Spinal cord (tissue), 10 donors: Measurements from ENCODE around the gene CDHR3. TPM values are rescaled to one million over a fixed set of nuclear protein-coding genes. Genes with fewer than 3 reads are reported as not detected.
"Not testable (repeated sequence)": the region's sequence is repeated elsewhere in the genome, so short reads cannot be mapped to it uniquely, and the experiment has no call there.

ENCODE experiments used
- DNase-seq, 6 donors: peaks; one replicate each; pipeline versions ENCODE4 v3.0.0 to v3.0.0-alpha.2; 2013 to 2015; ENCODE audit warnings: low spot score in 6 of 6, low read depth in 4 of 6
- H3K27ac ChIP-seq: one replicate; pipeline ENCODE4 v1.5.1; 2013; ENCODE audit warnings: low read depth, low read length, control low read depth
- H3K27me3 ChIP-seq: one replicate; pipeline ENCODE4 v1.6.1; 2013; ENCODE audit warnings: low read length; ENCODE audit not compliant: control insufficient read depth, insufficient read depth
- H3K36me3 ChIP-seq: one replicate; pipeline ENCODE4 v1.6.1; 2013; ENCODE audit warnings: low read length; ENCODE audit not compliant: control insufficient read depth, insufficient read depth
- H3K4me1 ChIP-seq: one replicate; pipeline ENCODE4 v1.6.1; 2013; ENCODE audit warnings: low read length; ENCODE audit not compliant: control insufficient read depth, insufficient read depth
- H3K4me3 ChIP-seq: one replicate; pipeline ENCODE4 v1.5.1; 2013; ENCODE audit warnings: low read depth, low read length, control low read depth
- H3K9me3 ChIP-seq: one replicate; pipeline ENCODE4 v1.6.1; 2013; ENCODE audit warnings: low read length; ENCODE audit not compliant: control insufficient read depth, insufficient read depth
- WGBS: methylation state at CpG from one replicate; pipeline ENCODE4 v1.1.5; 2013; ENCODE audit warnings: missing lambda C conversion rate; ENCODE audit not compliant: insufficient coverage; 5-methylcytosine and 5-hydroxymethylcytosine counted together
- polyA plus RNA-seq, 2 donors: library from polyadenylated mRNA; unstranded; fragments of 120-200 nt; gene quantifications; one replicate each; pipeline ENCODE4 v1.2.1, GENCODE V29; 2013; ENCODE audit not compliant: insufficient read length in 2 of 2
- total RNA-seq, 2 donors: library from RNA; depleted of rRNA in 1 of 2; stranded (reverse); fragments of 120-200 nt in 1 of 2; fragments of >200 nt in 1 of 2; gene quantifications; one replicate each; pipeline versions ENCODE4 v1.2.3 to v1.2.4, GENCODE V29; 2013 to 2014
- donor health status: healthy.

Gene CDHR3
- total and polyA plus RNA-seq, 4 donors, result 9.0 to 27.3 (median 18.0) TPM

DNA sequence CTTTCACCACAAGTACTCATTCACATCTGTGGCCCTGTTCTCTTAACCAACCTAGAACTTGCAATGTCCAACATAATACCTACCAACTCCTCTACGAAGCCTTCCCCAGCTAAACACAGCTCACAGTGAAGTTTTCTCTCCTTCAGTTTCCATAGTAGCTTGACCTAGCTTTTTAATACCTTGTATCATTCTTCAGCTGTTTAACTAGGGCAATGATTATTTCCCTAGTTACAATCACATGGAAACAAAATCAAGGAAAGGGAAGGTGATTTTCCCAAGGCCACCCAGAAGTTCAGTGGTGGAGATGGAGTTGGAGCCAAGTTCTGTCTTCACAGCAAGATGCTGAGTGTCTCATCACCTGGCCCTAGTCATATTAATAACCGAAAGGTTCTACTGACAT, 16.3 kb downstream of the CDHR3 start:
- WGBS, result 85% methylated on average over 1 of the region's 2 CpGs
- DNase-seq, result no peak

DNA sequence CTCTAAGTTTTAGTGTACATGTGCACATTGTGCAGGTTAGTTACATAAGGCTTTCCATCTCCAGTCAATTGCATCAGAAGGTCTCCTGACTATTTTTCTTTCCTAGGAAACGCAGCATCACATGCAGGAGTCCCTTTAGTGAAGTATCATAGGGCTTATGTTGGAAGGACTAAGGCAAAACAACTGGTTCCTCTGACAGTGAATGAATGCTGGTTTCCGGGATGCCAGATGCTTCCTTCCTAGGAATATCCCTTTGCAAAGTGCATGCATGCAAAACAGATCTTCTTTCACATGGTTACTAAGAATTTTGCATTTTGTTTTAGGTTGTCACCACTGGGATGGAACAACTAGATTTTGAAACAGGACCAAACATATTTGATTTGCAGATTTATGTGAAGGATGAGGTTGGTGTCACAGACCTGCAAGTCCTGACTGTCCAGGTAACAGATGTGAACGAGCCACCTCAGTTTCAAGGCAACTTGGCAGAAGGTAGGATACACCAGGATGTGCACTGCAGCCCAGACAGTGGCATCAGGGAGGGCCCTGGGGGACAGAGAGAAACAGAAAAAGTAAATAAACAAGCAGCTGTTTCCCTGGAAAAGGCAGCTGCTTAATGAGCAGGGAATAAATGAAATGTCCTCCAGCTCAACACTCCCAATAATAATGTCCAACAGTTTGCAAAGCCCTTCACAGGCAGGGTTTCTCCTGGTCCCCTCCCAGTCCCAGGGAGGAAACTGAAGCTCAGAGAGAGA, 17.8 kb downstream of the CDHR3 start:
- no peaks in the 10 kb centered on the region for H3K9me3 ChIP-seq
- DNase-seq, result peak in 1 of 6 donors; percentile 73
- no peak overlapping the region for H3K27ac ChIP-seq
- H3K27me3 ChIP-seq, result no peaks in the 10 kb centered on the region
- H3K4me1 ChIP-seq, result no peaks in the 10 kb centered on the region
- WGBS, result 52% methylated on average over 2 of the region's 3 CpGs
- no peak overlapping the region for H3K4me3 ChIP-seq
- H3K36me3 ChIP-seq, result no peaks in the 10 kb centered on the region

More for the DNA sequence above, 16.3 kb downstream of the CDHR3 start:
- Histone ChIP-seq H3K9me3 (no peaks in the 10 kb centered on the region), H3K36me3 (no peaks in the 10 kb centered on the region), H3K4me1 (no peaks in the 10 kb centered on the region), H3K27ac (no peak overlapping the region), H3K27me3 (no peaks in the 10 kb centered on the region), H3K4me3 (no peak overlapping the region)

DNA sequence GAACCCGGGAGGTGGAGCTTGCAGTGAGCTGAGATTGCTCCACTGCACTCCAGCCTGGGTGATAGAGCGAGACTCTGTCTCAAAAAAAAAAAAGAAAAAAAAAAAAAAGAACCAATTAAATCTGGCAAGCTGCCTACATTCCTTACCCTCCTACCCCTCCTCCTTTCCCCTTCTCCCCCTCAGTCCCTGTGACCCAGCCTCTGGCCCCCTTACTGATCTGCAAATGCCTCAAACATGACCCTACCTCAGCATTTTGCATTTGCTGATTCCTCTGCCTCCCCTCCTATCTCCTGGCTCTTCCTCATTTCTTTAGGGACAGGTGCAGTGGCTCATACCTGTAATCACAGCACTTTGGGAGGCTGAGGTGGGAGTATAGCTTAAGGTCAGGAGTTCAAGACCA, 19.3 kb downstream of the CDHR3 start:
- Histone ChIP-seq H3K4me1 (no peaks in the 10 kb centered on the region), H3K36me3 (no peaks in the 10 kb centered on the region), H3K27me3 (no peaks in the 10 kb centered on the region), H3K4me3 (no peak overlapping the region), H3K27ac (no peak overlapping the region), H3K9me3 (no peaks in the 10 kb centered on the region)
- WGBS, result no CpG with 5 or more reads among the region's 2 CpGs
- no peak for DNase-seq

DNA sequence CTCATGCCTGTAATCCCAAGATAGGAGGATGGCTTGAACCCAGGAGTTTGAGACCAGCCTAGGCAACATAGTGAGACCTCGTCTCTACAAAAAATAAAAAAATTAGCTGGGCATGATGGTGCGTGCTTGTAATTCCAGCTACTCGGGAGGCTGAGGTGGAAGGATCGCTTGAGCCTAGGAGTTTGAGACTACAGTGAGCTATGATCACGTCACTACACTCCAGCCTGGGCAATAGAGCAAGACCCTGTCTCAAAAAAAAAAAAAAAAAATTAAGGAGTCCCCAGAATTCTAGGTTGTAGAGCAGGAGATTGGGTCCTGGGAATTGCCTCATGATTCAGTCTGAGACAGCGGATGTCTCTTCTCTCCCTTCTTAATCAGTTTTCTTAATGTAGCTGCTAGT, 21.7 kb downstream of the CDHR3 start:
- H3K36me3 ChIP-seq, DNase-seq, H3K27me3 ChIP-seq, H3K4me3 ChIP-seq, H3K4me1 ChIP-seq, H3K9me3 ChIP-seq, H3K27ac ChIP-seq: not testable (repeated sequence)
- no CpG with 5 or more reads among the region's 6 CpGs for WGBS

DNA sequence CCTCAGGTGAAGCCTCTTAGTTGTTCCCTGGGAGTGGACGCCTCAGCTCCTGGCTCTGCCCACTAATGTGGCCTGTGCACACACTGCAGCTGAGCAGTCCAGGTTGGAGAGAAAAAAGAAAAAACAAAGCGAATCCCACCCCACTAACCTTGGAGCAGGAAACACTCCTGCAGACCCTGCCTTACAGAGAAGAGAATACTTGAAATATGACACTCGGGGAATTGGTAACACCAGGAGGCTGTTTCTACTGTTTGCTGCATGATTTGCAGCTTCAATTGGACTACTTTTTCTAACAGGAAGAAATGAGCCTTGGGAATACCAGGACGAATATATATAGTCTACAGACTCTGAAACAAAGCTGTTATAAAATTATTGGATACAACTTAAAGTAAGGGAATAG, 22.2 kb downstream of the CDHR3 start:
- Histone ChIP-seq H3K27ac (no peak overlapping the region), H3K4me3 (no peak overlapping the region), H3K36me3 (no peaks in the 10 kb centered on the region), H3K9me3 (no peaks in the 10 kb centered on the region), H3K4me1 (peaks cover 5% of the 10 kb centered on the region), H3K27me3 (no peaks in the 10 kb centered on the region)
- peak in 2 of 6 donors; percentile 11 to 61 for DNase-seq
- WGBS, result 0% methylated on average over 1 of the region's 4 CpGs

DNA sequence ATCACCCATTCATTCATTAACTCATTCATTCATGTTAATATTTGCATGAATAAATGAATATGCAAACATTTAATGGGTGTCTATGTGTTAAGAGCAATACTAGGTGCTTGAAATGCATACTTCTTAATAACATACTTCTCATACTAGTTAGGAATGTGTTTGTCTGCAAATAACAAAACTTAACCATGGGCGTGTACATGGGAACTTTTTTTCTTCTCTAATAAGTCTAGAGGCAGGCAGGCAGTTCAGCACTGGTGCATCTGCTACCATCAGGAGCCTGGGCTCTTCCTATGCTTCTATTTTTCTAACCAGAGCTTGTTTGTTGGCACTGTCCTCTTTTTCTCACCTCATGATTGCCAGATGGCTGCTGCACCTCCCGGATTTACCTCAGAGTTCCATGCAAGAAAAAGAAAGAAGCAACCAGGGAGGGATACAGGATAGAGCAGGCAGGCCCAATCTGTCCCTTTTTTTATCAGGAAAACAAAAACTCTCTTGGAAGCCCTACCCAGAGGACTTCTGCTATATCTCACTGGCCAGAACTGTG, 22.7 kb downstream of the CDHR3 start:
- Histone ChIP-seq H3K27me3 (no peaks in the 10 kb centered on the region), H3K4me3 (no peak overlapping the region), H3K36me3 (no peaks in the 10 kb centered on the region), H3K4me1 (peaks cover 10% of the 10 kb centered on the region), H3K9me3 (no peaks in the 10 kb centered on the region), H3K27ac (no peak overlapping the region)
- WGBS, result no CpG with 5 or more reads among the region's 2 CpGs
- DNase-seq, result peak in 1 of 6 donors; percentile 66

DNA sequence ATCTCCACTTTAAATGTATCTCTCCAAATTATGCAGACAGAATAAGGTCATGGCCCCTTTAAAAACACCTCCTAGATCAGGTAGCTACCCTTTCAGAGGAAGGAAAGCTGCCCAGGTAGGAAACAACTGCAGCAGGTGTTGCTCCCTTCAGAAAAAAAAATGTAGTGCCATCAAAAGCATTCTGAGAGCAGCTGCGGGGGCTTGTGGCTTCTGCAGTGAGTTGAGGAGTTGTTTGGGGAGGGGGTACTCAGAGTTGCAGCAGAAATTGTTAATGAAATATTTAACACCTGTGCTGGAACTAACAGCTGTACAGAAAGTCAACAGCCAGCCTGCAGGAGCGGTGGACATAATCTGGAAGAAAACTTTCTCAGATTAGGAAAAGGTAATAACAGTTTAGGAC, 24.0 kb downstream of the CDHR3 start:
- H3K27me3 ChIP-seq, result no peaks in the 10 kb centered on the region
- H3K36me3 ChIP-seq, result no peaks in the 10 kb centered on the region
- H3K4me3 ChIP-seq, result no peak overlapping the region
- DNase-seq, result no peak
- no peak overlapping the region for H3K27ac ChIP-seq
- peaks cover 12% of the 10 kb centered on the region for H3K4me1 ChIP-seq
- 43% methylated on average over 1 of the region's 2 CpGs for WGBS
- H3K9me3 ChIP-seq, result no peaks in the 10 kb centered on the region

DNA sequence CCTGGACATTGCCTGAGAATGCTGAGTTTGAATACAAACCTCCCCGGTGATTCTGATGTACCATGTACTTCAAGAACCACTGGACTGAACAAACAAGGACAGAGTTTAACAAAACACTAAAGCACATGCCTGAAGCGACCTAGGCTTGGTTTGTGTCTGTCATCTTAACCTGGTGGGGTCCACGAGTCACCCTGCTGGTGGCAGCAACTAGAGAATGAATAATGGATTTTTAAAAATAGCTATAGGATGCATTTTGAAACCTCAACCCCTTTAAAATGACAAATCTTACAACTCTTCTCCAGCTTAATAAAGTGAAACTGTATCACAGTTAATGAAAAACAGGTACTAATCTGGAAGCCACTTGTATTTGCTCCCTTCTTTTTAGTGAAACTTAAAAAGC, 25.2 kb downstream of the CDHR3 start:
- Histone ChIP-seq H3K27me3 (no peaks in the 10 kb centered on the region), H3K4me3 (no peak overlapping the region), H3K9me3 (no peaks in the 10 kb centered on the region), H3K4me1 (peaks cover 12% of the 10 kb centered on the region), H3K36me3 (no peaks in the 10 kb centered on the region), H3K27ac (no peak overlapping the region)
- DNase-seq, result no peak
- WGBS, result no CpG with 5 or more reads among the region's 3 CpGs

DNA sequence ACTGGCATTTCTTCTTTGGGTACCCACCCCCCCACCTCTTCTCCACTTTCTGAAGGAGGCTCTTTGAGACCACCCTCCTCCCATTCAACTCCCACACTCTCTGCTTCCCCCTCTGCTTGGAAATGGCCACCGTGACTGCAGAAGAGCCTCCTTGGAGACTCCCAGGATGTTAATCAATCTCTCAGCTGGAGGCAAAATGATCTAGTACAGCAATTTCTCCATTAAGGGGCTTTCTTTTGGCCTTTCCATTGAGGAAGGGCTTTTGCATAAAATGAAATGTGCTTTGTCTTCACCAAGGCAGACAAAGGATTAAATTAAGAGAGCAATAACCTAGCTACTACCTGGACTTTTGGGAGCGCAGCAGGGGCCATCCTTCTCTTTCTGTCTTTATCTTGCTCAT, 26.1 kb downstream of the CDHR3 start:
- peak in 1 of 6 donors; percentile 63 for DNase-seq
- Histone ChIP-seq H3K4me1 (peaks cover 12% of the 10 kb centered on the region), H3K9me3 (no peaks in the 10 kb centered on the region), H3K4me3 (no peak overlapping the region), H3K27ac (no peak overlapping the region), H3K27me3 (no peaks in the 10 kb centered on the region), H3K36me3 (no peaks in the 10 kb centered on the region)
- 29% methylated on average over 1 of the region's 2 CpGs for WGBS

DNA sequence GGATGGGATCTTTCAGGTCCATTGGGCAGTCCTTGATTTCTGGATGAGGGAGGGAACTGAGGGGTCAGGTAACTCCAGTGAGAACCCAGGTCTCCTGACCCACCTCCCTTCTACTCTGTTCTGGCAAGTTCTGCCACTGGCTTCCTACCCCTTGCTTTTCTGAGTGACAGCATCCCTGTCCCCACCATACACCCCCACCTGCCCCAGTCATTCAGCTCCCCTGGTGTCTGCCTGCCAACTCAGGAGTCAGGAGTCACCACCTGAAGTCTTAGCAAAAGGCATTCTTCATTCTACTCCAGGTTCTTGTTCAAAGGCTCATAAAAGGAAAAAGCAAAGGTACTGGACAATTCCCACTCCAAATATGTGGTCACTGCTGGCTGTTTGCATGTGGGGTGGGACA, 26.6 kb downstream of the CDHR3 start:
- Histone ChIP-seq H3K4me1 (peaks cover 12% of the 10 kb centered on the region), H3K27ac (no peak overlapping the region), H3K9me3 (no peaks in the 10 kb centered on the region), H3K4me3 (no peak overlapping the region), H3K36me3 (no peaks in the 10 kb centered on the region), H3K27me3 (no peaks in the 10 kb centered on the region)
- DNase-seq, result no peak
